ENCODE results near the gene SORT1.
"Not testable (repeated sequence)": the region's sequence is repeated elsewhere in the genome, so short reads cannot be mapped to it uniquely, and the experiment has no call there.

SORT1 gene

GRCh38 chr1:109397581-109398342 lies at the start of gene SORT1:
Gene SORT1, minus strand, starts transcription at chr1:109397918. Its CDS starts 26 bp downstream, at chr1:109397892.
- DNase-seq (ENCODE audit: low read depth) = peak; percentile 91

- DNase-seq (ENCODE audit: low read depth) = not testable (repeated sequence)
Measured at GRCh38 chr1:109445949-109446695, 48.4 kb upstream of the SORT1 start.

GRCh38 chr1:109444346-109444745 lies 46.6 kb upstream of the SORT1 start:
- no peak for DNase-seq (ENCODE audit: low read depth)

GRCh38 chr1:109443476-109443875 lies 45.8 kb upstream of the SORT1 start:
- no peak for DNase-seq (ENCODE audit: low read depth)

- peak; percentile 58 for DNase-seq (ENCODE audit: low read depth)
Measured at GRCh38 chr1:109441069-109441468, 43.4 kb upstream of the SORT1 start.

- peak; percentile 97 for DNase-seq (ENCODE audit: low read depth)
Measured at GRCh38 chr1:109438798-109439297, 41.1 kb upstream of the SORT1 start.

GRCh38 chr1:109434484-109434883 lies 36.8 kb upstream of the SORT1 start:
- no peak for DNase-seq (ENCODE audit: low read depth)

GRCh38 chr1:109433322-109433721 lies 35.6 kb upstream of the SORT1 start:
- no peak for DNase-seq (ENCODE audit: low read depth)

- DNase-seq (ENCODE audit: low read depth) = peak; percentile 8
Measured at GRCh38 chr1:109432336-109432735, 34.6 kb upstream of the SORT1 start.

GRCh38 chr1:109427171-109427467 lies 29.4 kb upstream of the SORT1 start:
- peak; percentile 14 for DNase-seq (ENCODE audit: low read depth)

- peak; percentile 100 for DNase-seq (ENCODE audit: low read depth)
Measured at GRCh38 chr1:109426281-109427170, 28.8 kb upstream of the SORT1 start, which contains the start of gene PSMA5. Gene PSMA5, minus strand, starts transcription at chr1:109426448. Its CDS starts 118 bp downstream, at chr1:109426330.

- peak; percentile 56 for DNase-seq (ENCODE audit: low read depth)
Measured at GRCh38 chr1:109425391-109426280, 27.9 kb upstream of the SORT1 start.

- no peak for DNase-seq (ENCODE audit: low read depth)
Measured at GRCh38 chr1:109423498-109423897, 25.8 kb upstream of the SORT1 start.

GRCh38 chr1:109412551-109412950 lies 14.8 kb upstream of the SORT1 start:
- no peak for DNase-seq (ENCODE audit: low read depth)

GRCh38 chr1:109404838-109405237 lies 7.1 kb upstream of the SORT1 start:
- no peak for DNase-seq (ENCODE audit: low read depth)

- DNase-seq (ENCODE audit: low read depth) = no peak
Measured at GRCh38 chr1:109402025-109402424, 4.3 kb upstream of the SORT1 start.

GRCh38 chr1:109400035-109400655 lies 2.4 kb upstream of the SORT1 start:
- DNase-seq (ENCODE audit: low read depth) = no peak

- peak; percentile 51 for DNase-seq (ENCODE audit: low read depth)
Measured at GRCh38 chr1:109399326-109399957, 1.7 kb upstream of the SORT1 start.

- DNase-seq (ENCODE audit: low read depth) = no peak
Measured at GRCh38 chr1:109398343-109399225, 866 bp upstream of the SORT1 start.
